ENCODE results near the gene NUP98.

The NUP98 gene

DNA sequence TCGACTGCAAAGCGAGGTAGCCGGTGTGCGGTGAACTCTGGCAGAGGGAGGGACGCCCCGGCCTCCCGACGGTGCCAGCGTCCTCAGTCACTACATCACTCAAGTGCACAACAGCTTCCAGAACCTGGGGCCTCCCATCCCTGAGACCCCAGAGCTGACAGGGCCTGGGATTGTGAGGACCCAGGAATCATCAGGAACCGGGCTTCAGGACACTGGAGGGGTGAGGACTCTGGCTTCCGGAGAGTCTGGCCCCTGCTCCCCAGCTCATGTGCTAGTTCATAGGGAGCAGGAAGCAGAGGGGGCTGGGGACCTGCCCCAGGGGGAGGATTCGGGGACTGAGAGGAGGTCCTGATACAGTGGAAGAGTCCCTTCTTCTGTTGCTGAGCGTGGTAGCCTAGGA lies 160.2 kb downstream of the NUP98 start:
- DNase-seq, result no peak

GRCh38 chr11:3635641-3636375 lies 161.5 kb downstream of the NUP98 start:
- DNase-seq, result no peak

- no peak for DNase-seq
These were observed 165.2 kb downstream of the NUP98 start for GRCh38 chr11:3632070-3632660.

GRCh38 chr11:3631331-3631730 lies 166.0 kb downstream of the NUP98 start:
- DNase-seq, result no peak

- peak; percentile 49 for DNase-seq
These were observed 170.1 kb downstream of the NUP98 start for GRCh38 chr11:3627291-3627690.

- no peak for DNase-seq
These were observed 170.9 kb downstream of the NUP98 start for GRCh38 chr11:3626250-3626960.
